ENCODE measurements around the gene YPEL2.

YPEL2 gene

GRCh38 chr17:59330053-59330942 lies 1.2 kb upstream of the YPEL2 start:
- no peak for DNase-seq (ENCODE audit: low spot score)
- peak; percentile 17 for FAIRE-seq

DNA sequence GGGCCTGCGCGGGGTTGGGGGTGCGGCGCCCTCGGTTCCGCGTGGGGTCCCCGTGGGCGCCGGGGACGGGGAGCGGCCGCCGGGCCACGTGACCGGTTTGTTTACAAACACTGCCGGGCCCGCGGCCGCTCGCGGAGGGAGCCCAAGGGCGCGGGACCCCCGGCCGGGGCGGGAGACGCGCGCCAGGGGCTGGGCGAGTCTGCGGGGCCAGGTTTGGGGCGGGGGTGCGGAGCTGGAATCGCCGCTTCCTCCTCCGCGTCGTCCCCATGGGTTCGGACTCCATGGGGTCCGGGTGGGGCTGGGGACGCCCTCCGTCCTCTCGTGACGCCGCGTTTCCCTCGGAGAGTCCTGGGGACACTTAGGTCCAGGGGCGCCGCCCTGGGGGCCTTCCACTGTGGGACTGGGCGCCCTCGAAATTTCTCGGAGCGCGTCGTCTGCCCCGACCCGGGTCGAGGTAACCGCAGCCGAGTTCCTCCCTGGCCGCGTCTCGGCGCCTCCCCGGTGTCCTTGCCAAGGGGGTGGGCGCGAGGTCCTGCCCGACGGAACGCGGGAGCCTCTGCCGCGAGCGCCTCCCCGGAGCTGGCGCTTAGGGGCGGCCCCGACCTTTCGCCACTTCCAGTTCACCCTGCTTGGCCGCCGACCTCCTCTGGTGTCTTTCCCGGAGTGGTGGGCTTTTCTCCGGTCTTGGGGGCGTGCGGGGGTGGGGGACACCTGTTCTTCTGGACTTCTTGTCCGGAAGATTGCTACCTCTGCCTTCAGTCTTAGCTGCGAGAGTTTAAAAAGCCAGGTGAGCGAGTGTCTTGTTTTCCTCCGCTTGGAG lies 684 bp downstream of the YPEL2 start:
- DNase-seq (ENCODE audit: low spot score) (peak; percentile 59), FAIRE-seq (peak; percentile 9)

GRCh38 chr17:59332749-59333377 lies 1.4 kb downstream of the YPEL2 start:
- no peak for FAIRE-seq
- no peak for DNase-seq (ENCODE audit: low spot score)

DNA sequence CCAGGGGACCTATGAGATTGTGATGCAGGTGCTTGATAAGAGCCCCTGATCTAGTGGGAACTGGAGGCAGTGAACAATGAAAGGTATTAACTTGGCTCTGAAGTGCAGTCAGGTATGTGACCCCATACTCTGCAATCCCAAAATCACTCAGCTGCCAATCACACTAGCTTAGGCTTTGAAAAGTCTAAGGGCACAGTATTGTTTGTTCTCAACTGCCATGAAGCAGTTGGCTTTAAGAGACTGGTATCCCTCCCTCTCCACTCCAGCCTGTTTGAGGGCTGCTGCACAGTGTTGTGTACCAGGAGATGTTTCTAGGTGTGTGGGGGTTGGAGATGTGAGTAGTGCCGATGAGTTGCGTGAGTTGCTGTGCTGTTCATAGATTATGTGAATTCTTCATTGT lies 2.4 kb downstream of the YPEL2 start:
- FAIRE-seq (no peak), DNase-seq (ENCODE audit: low spot score) (no peak)

DNA sequence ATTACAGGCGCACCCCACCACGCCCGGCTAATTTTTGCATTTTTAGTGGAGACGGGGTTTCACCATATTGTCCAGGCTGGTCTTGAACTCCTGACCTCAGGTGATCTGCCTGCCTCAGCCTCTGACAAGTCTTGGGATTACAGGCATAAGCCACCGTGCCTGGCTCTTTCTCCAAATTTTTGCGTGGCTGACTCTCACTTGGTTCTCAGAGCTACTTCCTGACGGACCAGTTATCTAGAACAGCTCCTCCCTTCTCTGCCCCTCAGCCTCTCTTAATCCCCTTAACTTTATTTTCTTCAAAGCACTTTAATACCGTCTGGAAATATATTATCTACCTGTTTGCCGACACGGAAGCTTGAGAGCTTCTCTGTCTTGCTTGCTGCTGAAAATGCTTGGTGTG lies 4.2 kb downstream of the YPEL2 start:
- no peak for DNase-seq (ENCODE audit: low spot score)
- FAIRE-seq = no peak

GRCh38 chr17:59337741-59338299 lies 6.4 kb downstream of the YPEL2 start:
- FAIRE-seq (no peak), DNase-seq (ENCODE audit: low spot score) (no peak)

GRCh38 chr17:59338498-59338897 lies 7.0 kb downstream of the YPEL2 start:
- FAIRE-seq (peak; percentile 55), DNase-seq (ENCODE audit: low spot score) (no peak)

DNA sequence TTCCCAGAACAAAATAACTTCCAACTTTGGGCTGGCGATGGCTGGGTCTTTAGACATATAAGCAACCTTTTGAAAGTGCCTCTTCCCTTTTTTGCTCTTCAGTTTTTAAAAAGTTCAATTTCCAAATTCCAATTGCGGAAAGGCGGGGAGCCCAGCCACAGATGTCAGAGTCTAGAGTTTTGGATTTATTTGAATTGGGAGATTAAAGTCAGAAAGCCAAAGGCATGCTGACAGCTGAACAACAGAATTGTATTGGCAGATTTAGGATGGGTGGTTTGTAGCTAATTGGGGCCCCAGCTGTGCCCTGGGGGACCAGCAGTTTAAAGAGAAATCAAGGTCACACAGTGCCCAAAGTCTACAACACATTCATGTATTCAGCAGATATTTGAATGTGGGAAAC lies 10.5 kb downstream of the YPEL2 start:
- DNase-seq (ENCODE audit: low spot score) (no peak), FAIRE-seq (no peak)

GRCh38 chr17:59342681-59343131 lies 11.3 kb downstream of the YPEL2 start:
- no peak for FAIRE-seq
- no peak for DNase-seq (ENCODE audit: low spot score)

DNA sequence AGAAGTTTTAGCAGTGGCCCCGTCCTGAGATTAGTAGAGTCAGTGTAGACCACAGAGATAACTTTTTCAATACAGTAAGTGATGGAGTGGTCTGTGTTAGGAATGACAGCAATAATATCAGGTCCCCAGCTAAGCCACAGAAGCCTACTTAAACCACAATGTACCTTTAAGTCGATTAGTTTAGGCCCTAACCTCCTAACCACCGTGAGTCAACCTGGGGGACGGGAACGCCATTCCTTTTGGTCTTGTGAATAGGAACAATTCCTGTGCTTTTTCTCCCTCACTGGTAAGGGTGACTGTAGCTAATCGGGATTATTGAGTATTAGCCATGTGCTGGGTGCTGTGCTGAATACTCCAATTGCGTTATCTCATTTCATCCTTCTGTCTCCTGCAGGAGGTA lies 14.0 kb downstream of the YPEL2 start:
- FAIRE-seq (peak; percentile 83), DNase-seq (ENCODE audit: low spot score) (no peak)

GRCh38 chr17:59346341-59346740 lies 14.9 kb downstream of the YPEL2 start:
- FAIRE-seq (peak; percentile 94), DNase-seq (ENCODE audit: low spot score) (no peak)

DNA sequence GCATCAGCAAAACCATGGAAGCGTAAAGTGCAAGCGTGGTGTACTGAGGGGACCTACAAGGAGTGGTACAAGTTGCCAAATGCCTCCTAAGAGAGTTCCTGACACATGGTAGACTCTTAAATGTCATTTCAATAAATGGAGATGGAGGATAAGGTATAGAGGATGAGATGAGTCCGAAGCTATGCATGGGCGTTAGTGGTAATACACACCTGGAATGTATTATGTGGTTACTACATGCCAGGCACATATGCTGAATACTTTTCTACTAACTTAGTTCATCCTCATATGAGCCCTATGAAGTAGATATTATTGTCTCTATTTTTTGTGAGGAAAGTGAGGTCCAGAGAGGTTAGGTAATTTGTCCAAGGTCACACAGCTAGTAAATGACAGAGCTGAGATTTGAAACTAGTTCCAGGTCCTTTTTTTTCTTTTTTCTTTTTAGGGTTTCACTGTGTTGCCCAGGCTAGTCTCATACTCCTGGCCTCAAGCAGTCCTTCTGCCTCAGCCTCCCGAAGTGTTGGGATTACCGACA lies 15.5 kb downstream of the YPEL2 start:
- DNase-seq (ENCODE audit: low spot score) (no peak), FAIRE-seq (no peak)

- FAIRE-seq (no peak), DNase-seq (ENCODE audit: low spot score) (no peak)
Measured at GRCh38 chr17:59347975-59348391, 16.5 kb downstream of the YPEL2 start.

DNA sequence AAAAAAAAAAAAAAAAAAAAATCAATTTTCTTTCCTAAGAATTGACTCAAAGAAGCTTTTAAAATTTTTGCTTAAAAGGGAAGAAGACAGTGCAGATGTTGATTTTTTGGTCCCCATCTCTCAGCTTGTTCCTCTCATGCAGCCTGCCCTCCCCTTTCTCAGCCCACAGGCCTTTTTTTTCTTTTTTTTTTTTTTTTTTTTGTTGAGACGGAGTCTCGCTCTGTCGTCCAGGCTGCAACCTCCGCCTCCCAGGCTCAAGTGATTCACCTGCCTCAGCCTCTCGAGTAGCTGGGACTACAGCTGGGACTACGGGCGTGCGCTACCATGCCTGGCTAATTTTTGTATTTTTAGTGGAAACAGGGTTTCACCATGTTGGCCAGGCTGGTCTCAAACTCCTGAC lies 17.7 kb downstream of the YPEL2 start:
- FAIRE-seq = no peak
- no peak for DNase-seq (ENCODE audit: low spot score)

GRCh38 chr17:59353106-59353854 lies 21.8 kb downstream of the YPEL2 start:
- FAIRE-seq (peak; percentile 74), DNase-seq (ENCODE audit: low spot score) (no peak)

- DNase-seq (ENCODE audit: low spot score) (no peak), FAIRE-seq (no peak)
Measured at GRCh38 chr17:59353936-59354755, 22.7 kb downstream of the YPEL2 start.

DNA sequence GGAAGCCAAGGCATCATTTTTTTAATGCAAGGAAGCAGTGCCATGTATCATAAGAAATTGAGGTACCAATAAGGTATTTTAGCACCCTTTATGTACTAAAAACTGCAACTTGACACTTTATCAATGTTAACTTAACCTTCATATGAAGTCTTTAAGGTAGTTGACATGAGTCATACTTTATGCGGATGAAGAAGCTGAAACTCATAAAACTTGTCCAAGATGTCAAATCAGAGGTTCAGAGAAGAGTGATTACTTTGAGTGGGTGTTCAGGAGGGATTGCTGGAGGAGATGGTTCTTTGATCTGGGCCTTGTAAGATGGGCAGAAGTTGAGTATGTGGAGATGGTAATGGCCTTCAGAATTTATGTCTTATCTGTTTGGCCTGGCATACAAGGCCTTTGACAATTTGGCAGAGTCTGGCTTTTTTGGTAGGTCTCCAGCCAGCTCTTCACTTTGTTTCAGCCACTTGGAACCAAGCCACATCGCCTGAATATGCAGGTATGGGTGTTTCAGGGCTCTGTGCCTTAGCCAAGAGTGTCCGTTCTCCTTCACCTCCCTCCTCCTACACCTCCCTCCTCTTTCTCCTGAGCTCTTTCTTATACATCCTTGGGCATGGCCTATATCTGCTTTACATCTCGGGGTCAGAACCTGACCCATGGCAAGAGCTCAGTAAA lies 23.7 kb downstream of the YPEL2 start:
- peak; percentile 42 for FAIRE-seq
- no peak for DNase-seq (ENCODE audit: low spot score)

DNA sequence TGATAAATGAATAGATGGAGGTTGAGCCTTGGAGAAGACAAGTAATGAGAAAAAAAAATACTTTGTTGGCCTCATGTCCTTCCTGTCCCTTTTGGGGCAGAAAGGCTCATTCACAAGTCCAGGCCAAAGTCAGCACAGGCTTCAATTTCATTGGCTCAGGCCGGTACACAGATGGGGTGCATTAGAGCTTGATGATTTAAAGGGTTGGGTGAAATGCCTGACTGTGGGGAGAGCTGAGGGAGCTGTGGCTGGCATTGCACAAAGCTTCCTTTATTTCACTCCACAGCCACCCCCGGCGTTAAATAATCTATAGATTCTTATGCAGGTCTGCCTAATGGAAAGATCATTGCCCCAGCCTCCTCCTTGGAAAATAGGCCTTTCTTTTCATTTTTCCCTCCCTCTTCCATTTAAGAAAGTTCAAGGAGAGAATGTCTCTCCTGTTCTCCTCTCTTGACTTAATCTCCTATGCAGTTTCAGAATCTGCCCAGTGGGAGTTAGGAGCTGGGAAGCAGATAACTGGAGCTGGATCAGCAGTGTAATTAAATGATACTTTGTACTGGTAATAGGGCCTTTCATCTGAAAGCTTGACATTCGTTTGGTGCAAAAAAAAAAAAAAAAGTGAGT lies 24.4 kb downstream of the YPEL2 start:
- DNase-seq (ENCODE audit: low spot score) = no peak
- FAIRE-seq = peak; percentile 72
